ENCODE measurements around the gene FOXM1.

FOXM1 gene

GRCh38 chr12:2813214-2814185, 63.5 kb downstream of the FOXM1 start:
- Mint-ChIP-seq H3K4me3 (peak overlapping the region; percentile 99), H3K9me3 (no peaks in the 10 kb centered on the region), H3K36me3 (ENCODE audit: low read depth) (peaks cover 56% of the 10 kb centered on the region), H3K27me3 (no peaks in the 10 kb centered on the region), H3K4me1 (ENCODE audit: low read depth) (peaks cover 34% of the 10 kb centered on the region), H3K27ac (peak overlapping the region; percentile 100)
- DNase-seq, result no peak

GRCh38 chr12:2812290-2813213, 64.4 kb downstream of the FOXM1 start, which contains the start of gene ITFG2:
Gene ITFG2 (plus strand): TSS chr12:2812668. CDS start chr12:2812761, 93 bp downstream.
- Mint-ChIP-seq H3K27ac (peak within 1 kb of the TSS; percentile 100), H3K36me3 (ENCODE audit: low read depth) (peaks cover 48% of the 10 kb centered on the region), H3K4me1 (ENCODE audit: low read depth) (peaks cover 34% of the 10 kb centered on the region), H3K27me3 (no peaks in the 10 kb centered on the region), H3K9me3 (no peaks in the 10 kb centered on the region), H3K4me3 (peak within 1 kb of the TSS; percentile 99)
- peak; percentile 95 for DNase-seq

DNA sequence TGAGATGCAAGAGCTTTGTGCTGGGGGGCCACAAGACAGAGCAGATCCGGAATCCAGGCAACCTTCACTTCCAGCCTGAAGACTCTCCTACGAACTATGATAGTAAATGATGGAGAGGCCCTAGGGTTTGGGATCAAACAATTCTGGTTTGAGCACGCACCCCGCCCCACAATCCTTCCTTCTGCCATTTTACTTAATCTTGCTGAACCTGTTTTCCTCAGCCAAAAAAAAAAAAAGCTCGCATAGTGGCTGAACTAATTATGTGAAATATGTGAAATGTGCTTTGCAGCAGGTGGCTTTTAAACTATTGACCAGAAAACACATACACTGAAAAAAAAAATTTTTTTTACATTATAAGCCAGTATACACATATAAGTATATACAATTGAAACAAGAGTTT, 65.2 kb downstream of the FOXM1 start:
- Mint-ChIP-seq H3K4me1 (ENCODE audit: low read depth) (peaks cover 30% of the 10 kb centered on the region), H3K27ac (peak overlapping the region; percentile 28), H3K9me3 (no peaks in the 10 kb centered on the region), H3K4me3 (peak overlapping the region; percentile 99), H3K36me3 (ENCODE audit: low read depth) (peaks cover 48% of the 10 kb centered on the region), H3K27me3 (no peaks in the 10 kb centered on the region)
- no peak for DNase-seq

Measured in activated T-cell treated with anti-CD3 and anti-CD28 coated beads, Interleukin-2, amount 50 U/mL, for 24 hours (primary cell).